H1 (cell line): ENCODE measurements around the gene TGFB3. TPM values are rescaled to one million over a fixed set of nuclear protein-coding genes. Genes with fewer than 3 reads are reported as not detected.

Source experiments
- CTCF ChIA-PET: fragments of 300-600 bp; sonication (Branson Sonifier 250); formaldehyde crosslinking; loops from one replicate; lab custom pipeline; 2021; ENCODE audit not compliant: partially characterized antibody; lab: Charles Lee
- POLR2A ChIA-PET: fragments of 300-600 bp; sonication (Branson Sonifier 250); formaldehyde crosslinking; loops from one replicate; lab custom pipeline; 2021; ENCODE audit warnings: inconsistent platforms; ENCODE audit not compliant: partially characterized antibody; lab: Charles Lee
- DNase-seq, 2 experiments: peaks; one replicate each; pipeline versions ENCODE4 v3.0.0 to v3.0.0-alpha.2; 2010 to 2022; ENCODE audit warnings: low spot score in 2 of 2, low read depth in 1 of 2, mixed read lengths in 1 of 2
- FAIRE-seq: peaks from 2 replicates; lab custom pipeline; 2011; peaks lifted over from hg19 to GRCh38; lab: Jason Lieb, UNC
- H2AFZ ChIP-seq: 2 replicates; pipeline ENCODE4 v1.8.1; 2012; ENCODE audit warnings: low read length, inconsistent platforms
- H2AK5ac ChIP-seq: 2 replicates; pipeline ENCODE4 v1.6.1; 2013; ENCODE audit warnings: low read depth, low read length
- H2BK120ac ChIP-seq: replicated peaks from 2 replicates; pipeline ENCODE3; 2013; ENCODE audit warnings: low read depth, low read length, inconsistent platforms
- H2BK12ac ChIP-seq: 2 replicates; pipeline ENCODE4 v1.6.1; 2013; ENCODE audit warnings: low read depth, low read length
- H2BK15ac ChIP-seq: 2 replicates; pipeline ENCODE4 v1.6.1; 2013; ENCODE audit warnings: low read length
- H2BK20ac ChIP-seq: 2 replicates; pipeline ENCODE4 v1.6.1; 2013; ENCODE audit warnings: low read length
- H2BK5ac ChIP-seq: 2 replicates; pipeline ENCODE4 v1.6.1; 2013; ENCODE audit warnings: low read depth, low read length
- H3K14ac ChIP-seq: 2 replicates; pipeline ENCODE4 v1.6.1; 2013; ENCODE audit warnings: inconsistent platforms; ENCODE audit not compliant: insufficient read length
- H3K18ac ChIP-seq: 2 replicates; pipeline ENCODE4 v1.6.1; 2013; ENCODE audit warnings: low read length; ENCODE audit errors: extremely low read depth
- H3K23ac ChIP-seq: 2 replicates; pipeline ENCODE4 v1.6.1; 2013; ENCODE audit warnings: inconsistent platforms; ENCODE audit not compliant: insufficient read length
- H3K23me2 ChIP-seq: 2 replicates; pipeline ENCODE4 v1.6.1; 2013; ENCODE audit warnings: low read depth, low read length
- H3K27ac ChIP-seq: 2 replicates; pipeline ENCODE4 v1.6.1; 2011; ENCODE audit warnings: low read depth, low read length, inconsistent platforms
- H3K27me3 ChIP-seq, 4 experiments: replicated peaks in 1 of 4; 1 replicate in 1 of 4; 2 replicates in 3 of 4; pipeline versions ENCODE4 v1.6.1 to v1.8.1; 2011 to 2013; ENCODE audit warnings: low read length in 3 of 4, mild to moderate bottlenecking in 3 of 4, inconsistent platforms in 2 of 4, mixed read lengths in 2 of 4, moderate library complexity in 1 of 4; ENCODE audit not compliant: control insufficient read depth in 3 of 4, insufficient read depth in 3 of 4; ENCODE audit errors: extremely low read depth in 1 of 4
- H3K36me3 ChIP-seq, 4 experiments: 2 replicates each; pipeline versions ENCODE4 v1.6.1 to v1.8.1; 2011 to 2013; ENCODE audit warnings: mild to moderate bottlenecking in 4 of 4, low read length in 3 of 4, moderate library complexity in 2 of 4, control low read depth in 1 of 4, inconsistent platforms in 1 of 4; ENCODE audit not compliant: insufficient read depth in 4 of 4, control insufficient read depth in 2 of 4
- H3K4ac ChIP-seq: replicated peaks from 2 replicates; pipeline ENCODE3; 2013; ENCODE audit warnings: low read length, low read depth, mixed read lengths, inconsistent platforms; ENCODE audit not compliant: insufficient read length
- H3K4me1 ChIP-seq, 4 experiments: replicated peaks in 1 of 4; 1 replicate in 1 of 4; 2 replicates in 3 of 4; pipeline versions ENCODE4 v1.6.1 to v1.8.1; 2011 to 2013; ENCODE audit warnings: low read length in 3 of 4, inconsistent platforms in 2 of 4, mixed read lengths in 1 of 4; ENCODE audit not compliant: insufficient read depth in 4 of 4, control insufficient read depth in 3 of 4
- H3K4me2 ChIP-seq, 2 experiments: 2 replicates each; pipeline versions ENCODE4 v1.6.1 to v1.8.1; 2011 to 2013; ENCODE audit warnings: low read depth in 2 of 2, low read length in 2 of 2, control low read depth in 1 of 2, inconsistent platforms in 1 of 2, mild to moderate bottlenecking in 1 of 2; ENCODE audit not compliant: insufficient read depth in 1 of 2
- H3K4me3 ChIP-seq, 4 experiments: fragments of 200-600, 300-600 bp in 1 of 4; sonication (generic), shearing (Covaris generic), sonication (Bioruptor Twin) in 1 of 4; 2 replicates each; pipeline versions ENCODE4 v1.5.1 to v1.8.1; 2011 to 2016; ENCODE audit warnings: low read length in 4 of 4, low read depth in 3 of 4, control low read depth in 2 of 4, inconsistent platforms in 2 of 4, mild to moderate bottlenecking in 2 of 4, mixed read lengths in 1 of 4, moderate library complexity in 1 of 4; ENCODE audit not compliant: insufficient read depth in 2 of 4; ENCODE audit errors: extremely low read depth in 1 of 4
- H3K56ac ChIP-seq: replicated peaks from 2 replicates; pipeline ENCODE3; 2013; ENCODE audit warnings: low read depth, mild to moderate bottlenecking, mixed read lengths, low read length, inconsistent platforms; ENCODE audit not compliant: insufficient read length
- H3K79me1 ChIP-seq: 2 replicates; pipeline ENCODE4 v1.6.1; 2013; ENCODE audit warnings: low read depth, low read length, control low read depth
- H3K79me2 ChIP-seq, 2 experiments: 2 replicates each; pipeline versions ENCODE4 v1.6.1 to v1.8.1; 2012 to 2013; ENCODE audit warnings: low read length in 2 of 2, mild to moderate bottlenecking in 2 of 2, inconsistent platforms in 1 of 2; ENCODE audit not compliant: insufficient read depth in 2 of 2, control insufficient read depth in 1 of 2
- H3K9ac ChIP-seq, 4 experiments: replicated peaks in 1 of 4; 1 replicate in 1 of 4; 2 replicates in 3 of 4; pipeline versions ENCODE4 v1.6.1 to v1.8.1; 2011 to 2013; ENCODE audit warnings: low read depth in 3 of 4, low read length in 3 of 4, control low read depth in 2 of 4, mild to moderate bottlenecking in 2 of 4, moderate library complexity in 2 of 4, inconsistent platforms in 1 of 4; ENCODE audit errors: extremely low read depth in 1 of 4
- H3K9me3 ChIP-seq, 2 experiments: 2 replicates each; pipeline versions ENCODE4 v1.6.1 to v1.8.1; 2012 to 2013; ENCODE audit warnings: mild to moderate bottlenecking in 2 of 2, moderate library complexity in 2 of 2, control low read depth in 1 of 2, inconsistent platforms in 1 of 2, low read depth in 1 of 2, low read length in 1 of 2, mixed read lengths in 1 of 2; ENCODE audit not compliant: insufficient read depth in 2 of 2
- H4K20me1 ChIP-seq, 2 experiments: replicated peaks in 1 of 2; 2 replicates each; pipeline versions ENCODE3 to v1.8.1; 2011 to 2013; ENCODE audit warnings: inconsistent platforms in 2 of 2, low read length in 2 of 2, mild to moderate bottlenecking in 1 of 2; ENCODE audit not compliant: insufficient read depth in 2 of 2, control insufficient read depth in 1 of 2
- H4K5ac ChIP-seq: 2 replicates; pipeline ENCODE4 v1.6.1; 2013; ENCODE audit warnings: low read length, low read depth, mixed read lengths, inconsistent platforms; ENCODE audit not compliant: insufficient read length
- H4K8ac ChIP-seq: 2 replicates; pipeline ENCODE4 v1.8.0; 2013; ENCODE audit warnings: mild to moderate bottlenecking, moderate library complexity, low read length, inconsistent platforms; ENCODE audit not compliant: insufficient read depth; ENCODE audit errors: extremely low read depth
- H4K91ac ChIP-seq: replicated peaks from 2 replicates; pipeline ENCODE3; 2013; ENCODE audit warnings: low read length, mixed read lengths, inconsistent platforms; ENCODE audit not compliant: insufficient read length
- ASH2L ChIP-seq: fragments of 200-600, 300-600 bp; sonication (generic); IDR thresholded peaks from one replicate; pipeline ENCODE4 v1.7.1; 2017; ENCODE audit warnings: low read length
- CBX5 ChIP-seq: fragments of 300-800, 300-1000 bp; sonication (generic); IDR thresholded peaks from 2 replicates; pipeline ENCODE4 v1.7.1; 2016; ENCODE audit warnings: antibody characterized with exemption, low read length, low read depth
- CHD1 ChIP-seq: IDR thresholded peaks from 2 replicates; pipeline ENCODE4 v1.6.1; 2012; ENCODE audit warnings: low read depth, low read length, improper control_type of control experiment
- CHD2 ChIP-seq: IDR thresholded peaks from 2 replicates; pipeline ENCODE4 v1.6.1; 2012; ENCODE audit warnings: low read length, improper control_type of control experiment
- SIX5 ChIP-seq: IDR thresholded peaks from 2 replicates; pipeline ENCODE4 v1.6.1; 2011; ENCODE audit warnings: mild to moderate bottlenecking, low read depth, low read length
- SP2 ChIP-seq: IDR thresholded peaks from 2 replicates; pipeline ENCODE4 v1.6.1; 2012; ENCODE audit warnings: mild to moderate bottlenecking, low read length, inconsistent platforms
- SUZ12 ChIP-seq: fragments of 200-600 bp; sonication (generic); IDR thresholded peaks from 2 replicates; pipeline ENCODE4 v1.6.1; 2012; ENCODE audit warnings: mild to moderate bottlenecking, inconsistent platforms, low read length, moderate library complexity, mixed read lengths
- WGBS, 2 experiments: shearing (Covaris generic) in 1 of 2; methylation state at CpG; one replicate each; pipeline versions ENCODE4 v1.1.6 to v1.1.7; 2013 to 2015; ENCODE audit warnings: low lambda C conversion rate in 2 of 2, mixed read lengths in 2 of 2, inconsistent platforms in 1 of 2, low coverage in 1 of 2, missing lambda C conversion rate in 1 of 2; ENCODE audit not compliant: insufficient replicate concordance in 2 of 2, insufficient coverage in 1 of 2, insufficient read length in 1 of 2; ENCODE audit errors: extremely low coverage in 1 of 2, missing lambda C conversion rate in 1 of 2; 5-methylcytosine and 5-hydroxymethylcytosine counted together
- polyA plus RNA-seq, 7 experiments: library from polyadenylated mRNA; depleted of rRNA in 3 of 7; stranded (reverse) in 5 of 7; unstranded in 2 of 7; fragments of >200 nt in 5 of 7; fragments of 200-250 nt in 2 of 7; gene quantifications; 1 replicate in 5 of 7; 2 replicates in 1 of 7; 4 replicates in 1 of 7; pipeline versions ENCODE4 v1.2.1 to v1.2.3, GENCODE V29; 2011 to 2013; ENCODE audit warnings: missing spikeins in 2 of 7, mixed read lengths in 2 of 7
- total RNA-seq: library from RNA; stranded (reverse); fragmentation: NEBNext Ultra II Directional; extraction: Animal tissue kit (Norgen Biotek cat#: 25700); gene quantifications from 2 replicates; pipeline ENCODE4 v1.2.1, GENCODE V29; 2021
- TF ChIP-seq, protein P1 (sequence below): IDR thresholded peaks from 2 replicates; pipeline ENCODE4 v1.6.1; 2012; ENCODE audit warnings: inconsistent platforms

Gene TGFB3
- total and polyA plus RNA-seq, 2 of the 8 experiments (the other 6 are each of a cell fraction or from before 2014, with no cell fraction given): 0.65 to 0.86 TPM

DNA sequence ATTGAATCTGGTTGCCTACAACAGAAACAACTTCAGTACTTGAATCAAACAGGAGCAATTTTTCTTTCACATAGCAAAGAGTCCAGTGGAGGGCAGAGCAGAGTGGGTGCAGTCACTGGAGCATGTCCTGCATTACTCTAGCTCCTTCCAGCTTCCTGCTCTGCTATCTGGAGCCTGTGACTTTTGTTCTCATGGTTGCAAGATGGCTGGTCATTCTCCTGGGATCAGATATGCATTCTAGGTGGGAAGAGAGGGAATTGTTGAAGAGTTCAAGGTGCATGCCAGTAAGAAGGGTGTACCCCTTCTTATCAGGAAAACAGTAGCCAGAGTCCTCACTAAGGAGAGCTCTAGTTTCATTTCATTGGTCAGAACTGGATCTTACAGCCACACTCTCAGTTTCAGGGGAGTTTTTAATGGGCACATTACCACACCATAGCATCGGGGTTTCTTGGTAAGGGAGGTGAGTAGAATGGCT lies 11.8 kb upstream of the TGFB3 start:
- H2BK15ac ChIP-seq: no peak overlapping the region
- H3K4me1 ChIP-seq: no peaks in the 10 kb centered on the region
- H3K79me1 ChIP-seq: no peaks in the 10 kb centered on the region
- peaks cover 0 to 5% (median 2%) of the 10 kb centered on the region in 4 experiments; a peak in 6 of 8 replicates for H3K36me3 ChIP-seq
- WGBS, 2 experiments: 91% methylated on average over 1 of the region's 1 CpG; no CpG with 5 or more reads in 1 of the 2 experiments
- H3K79me2 ChIP-seq: no peaks in the 10 kb centered on the region
- no peak overlapping the region for H2BK20ac ChIP-seq
- DNase-seq (no peak), FAIRE-seq (no peak)
- H4K91ac ChIP-seq: no peak overlapping the region
- H3K4ac ChIP-seq: no peak overlapping the region
- H4K5ac ChIP-seq: no peak overlapping the region
- H3K27ac ChIP-seq: no peak overlapping the region
- ChIA-PET POLR2A (interaction anchor here (0.6 kb wide), 1 partner anchor 13 kb away, joined by 3 read pairs; no protein-coding TSS in a partner anchor), CTCF (interaction anchor here (0.8 to 1.7 kb wide), 6 partner anchors 11 to 284 kb away, joined by 3 to 5 read pairs (median 4); no protein-coding TSS in a partner anchor)
- no peaks in the 10 kb centered on the region for H3K9me3 ChIP-seq
- no peak overlapping the region for H3K4me2 ChIP-seq
- H3K23me2 ChIP-seq: no peaks in the 10 kb centered on the region
- H4K8ac ChIP-seq: no peak overlapping the region
- H2AK5ac ChIP-seq: no peak overlapping the region
- H3K4me3 ChIP-seq: no peak overlapping the region
- no peak overlapping the region for H3K14ac ChIP-seq
- H3K23ac ChIP-seq: no peak overlapping the region
- no peak overlapping the region for H3K18ac ChIP-seq
- H3K9ac ChIP-seq: no peak overlapping the region
- no peak overlapping the region for H2BK5ac ChIP-seq
- H2BK120ac ChIP-seq: no peak overlapping the region
- H3K27me3 ChIP-seq: no peaks in the 10 kb centered on the region
- no peak overlapping the region for H2AFZ ChIP-seq
- no peak overlapping the region for H2BK12ac ChIP-seq
- no peaks in the 10 kb centered on the region for H4K20me1 ChIP-seq
- H3K56ac ChIP-seq: no peak overlapping the region
- TF ChIP-seq, protein P1, sequence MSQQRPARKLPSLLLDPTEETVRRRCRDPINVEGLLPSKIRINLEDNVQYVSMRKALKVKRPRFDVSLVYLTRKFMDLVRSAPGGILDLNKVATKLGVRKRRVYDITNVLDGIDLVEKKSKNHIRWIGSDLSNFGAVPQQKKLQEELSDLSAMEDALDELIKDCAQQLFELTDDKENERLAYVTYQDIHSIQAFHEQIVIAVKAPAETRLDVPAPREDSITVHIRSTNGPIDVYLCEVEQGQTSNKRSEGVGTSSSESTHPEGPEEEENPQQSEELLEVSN: no peak
- TF ChIP-seq SP2: no peak
- no peak for TF ChIP-seq CHD2
- TF ChIP-seq CBX5: no peak
- TF ChIP-seq CHD1: no peak
- no peak for TF ChIP-seq ASH2L
- no peak for TF ChIP-seq SIX5
- no peak for TF ChIP-seq SUZ12
